Measurements from ENCODE around the gene KCNN1.

DNA sequence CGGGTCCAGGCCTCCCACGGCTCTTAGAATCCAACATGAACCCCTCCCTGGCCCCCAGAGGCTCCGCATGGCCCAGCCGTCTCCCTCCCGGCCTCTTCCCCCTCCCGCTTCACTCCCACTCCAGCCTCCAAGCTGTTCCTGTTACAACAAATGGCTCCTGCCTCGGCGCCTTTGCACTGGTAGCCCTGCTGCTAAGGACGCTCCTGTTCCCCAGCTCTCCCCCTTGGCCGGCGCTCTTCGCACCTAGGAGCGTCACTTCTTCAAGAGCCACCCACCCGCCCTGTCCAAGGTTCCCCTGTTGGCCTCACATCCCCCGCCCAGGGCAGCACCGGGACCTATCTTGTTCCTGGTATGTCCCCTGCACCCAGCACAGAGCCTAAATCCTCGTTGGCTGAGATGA is 24.7 kb upstream of the KCNN1 start:
- TF ChIP-seq POLR2A (IDR thresholded peaks at IDR 0.05) = no peak
- TF ChIP-seq, protein P1, sequence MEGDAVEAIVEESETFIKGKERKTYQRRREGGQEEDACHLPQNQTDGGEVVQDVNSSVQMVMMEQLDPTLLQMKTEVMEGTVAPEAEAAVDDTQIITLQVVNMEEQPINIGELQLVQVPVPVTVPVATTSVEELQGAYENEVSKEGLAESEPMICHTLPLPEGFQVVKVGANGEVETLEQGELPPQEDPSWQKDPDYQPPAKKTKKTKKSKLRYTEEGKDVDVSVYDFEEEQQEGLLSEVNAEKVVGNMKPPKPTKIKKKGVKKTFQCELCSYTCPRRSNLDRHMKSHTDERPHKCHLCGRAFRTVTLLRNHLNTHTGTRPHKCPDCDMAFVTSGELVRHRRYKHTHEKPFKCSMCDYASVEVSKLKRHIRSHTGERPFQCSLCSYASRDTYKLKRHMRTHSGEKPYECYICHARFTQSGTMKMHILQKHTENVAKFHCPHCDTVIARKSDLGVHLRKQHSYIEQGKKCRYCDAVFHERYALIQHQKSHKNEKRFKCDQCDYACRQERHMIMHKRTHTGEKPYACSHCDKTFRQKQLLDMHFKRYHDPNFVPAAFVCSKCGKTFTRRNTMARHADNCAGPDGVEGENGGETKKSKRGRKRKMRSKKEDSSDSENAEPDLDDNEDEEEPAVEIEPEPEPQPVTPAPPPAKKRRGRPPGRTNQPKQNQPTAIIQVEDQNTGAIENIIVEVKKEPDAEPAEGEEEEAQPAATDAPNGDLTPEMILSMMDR (IDR thresholded peaks at IDR 0.05) = no peak

Measured in esophagus squamous epithelium (tissue), 4 donors.